ENCODE results near the gene ZNF766. TPM values are rescaled to one million over a fixed set of nuclear protein-coding genes. Genes with fewer than 3 reads are reported as not detected.

Gene ZNF766
- total and polyA plus RNA-seq, 12 donors, result 2.3 to 21.4 (median 13.1) TPM

DNA sequence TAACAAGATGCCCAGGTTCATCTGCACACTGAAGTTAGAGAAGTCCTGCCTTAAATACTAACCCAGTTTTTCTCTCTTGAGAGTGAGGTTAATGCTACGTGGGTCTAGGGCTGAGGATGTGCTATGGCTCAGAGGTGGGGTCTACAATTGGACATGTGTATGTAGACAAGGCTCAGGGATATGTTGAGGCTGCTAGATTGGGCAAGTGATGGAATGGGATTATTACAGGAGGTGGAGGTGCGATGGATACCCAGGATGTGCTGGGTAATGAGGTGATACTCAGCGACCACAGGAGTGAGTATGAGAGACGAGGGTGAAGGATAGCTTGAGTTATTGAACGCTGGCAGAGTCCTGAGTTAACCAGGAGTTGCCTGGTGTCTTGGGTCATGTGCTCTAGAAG lies 41.4 kb upstream of the ZNF766 start:
- peaks cover 0 to 54% of the 10 kb centered on the region in 2 donors for H3K36me3 ChIP-seq (replicated peaks in 1 of 2)
- DNase-seq, result no peak
- H3K4me3 ChIP-seq, result no peak overlapping the region
- H3K9me3 ChIP-seq (replicated peaks in 1 of 3), result no peaks in the 10 kb centered on the region
- intact Hi-C loops (cut with DNase I), result loop anchor here in 1 of 2 donors (5.0 kb wide), 1 partner anchor 91 kb away; the partner anchor contains the start of gene ZNF616
- peaks cover 5 to 19% of the 10 kb centered on the region in 2 donors for H3K4me1 ChIP-seq (replicated peaks in 1 of 2)
- H3K27me3 ChIP-seq, result no peaks in the 10 kb centered on the region
- TF ChIP-seq, protein P1, sequence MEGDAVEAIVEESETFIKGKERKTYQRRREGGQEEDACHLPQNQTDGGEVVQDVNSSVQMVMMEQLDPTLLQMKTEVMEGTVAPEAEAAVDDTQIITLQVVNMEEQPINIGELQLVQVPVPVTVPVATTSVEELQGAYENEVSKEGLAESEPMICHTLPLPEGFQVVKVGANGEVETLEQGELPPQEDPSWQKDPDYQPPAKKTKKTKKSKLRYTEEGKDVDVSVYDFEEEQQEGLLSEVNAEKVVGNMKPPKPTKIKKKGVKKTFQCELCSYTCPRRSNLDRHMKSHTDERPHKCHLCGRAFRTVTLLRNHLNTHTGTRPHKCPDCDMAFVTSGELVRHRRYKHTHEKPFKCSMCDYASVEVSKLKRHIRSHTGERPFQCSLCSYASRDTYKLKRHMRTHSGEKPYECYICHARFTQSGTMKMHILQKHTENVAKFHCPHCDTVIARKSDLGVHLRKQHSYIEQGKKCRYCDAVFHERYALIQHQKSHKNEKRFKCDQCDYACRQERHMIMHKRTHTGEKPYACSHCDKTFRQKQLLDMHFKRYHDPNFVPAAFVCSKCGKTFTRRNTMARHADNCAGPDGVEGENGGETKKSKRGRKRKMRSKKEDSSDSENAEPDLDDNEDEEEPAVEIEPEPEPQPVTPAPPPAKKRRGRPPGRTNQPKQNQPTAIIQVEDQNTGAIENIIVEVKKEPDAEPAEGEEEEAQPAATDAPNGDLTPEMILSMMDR (IDR thresholded peaks at IDR 0.05), result no peak
- no peak for TF ChIP-seq POLR2A (IDR thresholded peaks at IDR 0.05)
- WGBS, 4 donors, result 88 to 94% (median 90%) methylated on average over 5 of the region's 5 CpGs
- peak overlapping the region in 2 of 5 donors; percentile 26 to 34 for H3K27ac ChIP-seq

DNA sequence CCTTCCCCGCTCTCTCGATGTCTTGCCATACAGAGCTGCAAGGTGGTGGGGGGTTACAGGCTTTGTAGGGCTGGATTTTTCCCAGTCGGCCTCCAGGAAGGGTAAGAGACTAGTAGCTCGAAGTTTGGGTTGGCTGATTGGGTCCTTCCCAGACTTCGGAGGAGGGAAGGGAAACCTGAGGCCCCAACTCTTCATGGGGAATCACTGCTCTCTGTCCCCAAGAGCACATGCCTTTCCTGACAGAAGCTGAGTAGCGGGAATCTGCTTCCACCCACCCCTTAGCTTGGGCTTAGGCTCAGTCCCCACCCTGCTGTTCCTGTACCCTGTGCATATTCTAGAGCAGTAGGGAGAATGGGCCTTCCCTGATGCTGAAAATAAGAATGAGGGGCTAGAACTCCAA lies 39.9 kb upstream of the ZNF766 start:
- Histone ChIP-seq H3K4me3 (no peak overlapping the region), H3K9me3 (replicated peaks in 1 of 3) (no peaks in the 10 kb centered on the region), H3K27me3 (no peaks in the 10 kb centered on the region), H3K27ac (peak overlapping the region in 2 of 5 donors; percentile 54 to 82), H3K4me1 (replicated peaks in 1 of 2) (peaks cover 5 to 19% of the 10 kb centered on the region in 2 donors), H3K36me3 (replicated peaks in 1 of 2) (peaks cover 0 to 38% of the 10 kb centered on the region in 2 donors)
- intact Hi-C loops (cut with DNase I), result loop anchor here in 1 of 2 donors (5.0 kb wide), 1 partner anchor 92 kb away; the partner anchor contains the start of gene ZNF616
- WGBS, 4 donors, result 84 to 90% (median 89%) methylated on average over 6 of the region's 6 CpGs
- no peak for DNase-seq
- TF ChIP-seq, protein P1 (IDR thresholded peaks at IDR 0.05), result no peak
- no peak for TF ChIP-seq POLR2A (IDR thresholded peaks at IDR 0.05)

DNA sequence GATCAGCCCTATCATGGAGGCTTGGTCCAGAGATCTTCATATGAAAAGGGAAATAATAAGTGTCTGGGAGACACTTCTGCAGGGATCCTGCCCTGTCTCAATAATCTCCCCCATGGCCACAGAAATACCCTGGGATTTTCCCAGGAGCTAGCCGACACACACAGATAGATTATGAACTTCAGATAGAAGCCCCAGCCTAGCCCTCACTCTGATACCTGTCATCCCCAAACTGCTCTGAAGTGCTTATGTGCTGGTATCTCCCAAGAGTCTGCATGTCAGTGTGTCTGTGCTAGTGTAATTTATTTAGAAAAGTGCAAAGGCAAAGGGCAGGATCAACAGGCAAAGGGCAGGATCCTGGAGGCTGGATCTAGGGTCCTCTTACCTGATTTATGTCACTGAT lies 38.7 kb upstream of the ZNF766 start:
- Histone ChIP-seq H3K36me3 (replicated peaks in 1 of 2) (peaks cover 0 to 31% of the 10 kb centered on the region in 2 donors), H3K4me1 (replicated peaks in 1 of 2) (peaks cover 5 to 19% of the 10 kb centered on the region in 2 donors), H3K4me3 (no peak overlapping the region), H3K9me3 (replicated peaks in 1 of 3) (no peaks in the 10 kb centered on the region), H3K27me3 (no peaks in the 10 kb centered on the region), H3K27ac (peak overlapping the region; percentile 53 to 90 (median 68))
- intact Hi-C loops (cut with DNase I), result no loop called here
- DNase-seq, result no peak
- TF ChIP-seq, protein P1 (IDR thresholded peaks at IDR 0.05), result no peak
- TF ChIP-seq POLR2A (IDR thresholded peaks at IDR 0.05), result no peak
- 10 to 47% (median 38%) methylated on average over 1 of the region's 1 CpG for WGBS, 4 donors

DNA sequence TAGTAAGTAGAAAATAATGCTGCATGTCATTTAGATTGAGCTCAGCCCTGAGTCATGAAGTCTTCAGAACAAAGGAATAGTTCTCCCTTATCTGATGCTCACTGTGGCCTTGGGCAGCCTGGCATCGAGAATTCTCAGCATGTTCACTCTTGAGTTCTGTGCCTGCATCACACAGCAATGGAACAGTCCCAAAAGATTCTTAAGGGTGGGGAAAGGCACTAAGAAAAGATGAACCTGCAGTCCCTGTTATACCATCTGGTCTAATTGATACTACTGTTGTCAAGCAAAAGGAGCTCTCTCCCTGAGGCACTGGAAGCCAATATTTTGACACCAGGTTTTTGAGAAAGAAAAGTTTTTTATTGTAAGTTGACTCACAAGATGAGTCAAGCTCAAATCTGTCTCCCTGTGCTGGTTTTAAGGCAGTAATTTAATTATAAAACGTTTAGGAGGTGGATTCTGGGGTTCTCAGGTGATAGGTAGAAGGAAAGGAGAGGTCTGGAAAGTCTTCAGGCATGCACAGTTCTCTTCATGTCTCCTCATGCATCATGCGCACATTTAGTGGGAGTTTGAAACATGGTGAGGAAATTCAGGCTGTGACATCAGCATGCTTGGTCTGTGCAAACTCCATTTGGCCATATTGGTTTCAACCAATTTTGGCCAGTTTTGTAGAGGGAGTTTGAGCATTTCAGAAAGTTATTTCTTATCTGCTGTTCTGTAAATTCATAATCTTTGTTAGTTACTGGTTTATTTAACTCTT lies 38.1 kb upstream of the ZNF766 start:
- intact Hi-C loops (cut with DNase I), result no loop called here
- no peaks in the 10 kb centered on the region for H3K9me3 ChIP-seq (replicated peaks in 1 of 3)
- WGBS, 4 donors, result 39 to 53% (median 47%) methylated on average over 3 of the region's 3 CpGs
- H3K4me3 ChIP-seq, result no peak overlapping the region
- H3K27me3 ChIP-seq, result no peaks in the 10 kb centered on the region
- peak; percentile 64 to 89 (median 80) for DNase-seq
- peaks cover 0 to 24% of the 10 kb centered on the region in 2 donors for H3K36me3 ChIP-seq (replicated peaks in 1 of 2)
- peaks cover 5 to 19% of the 10 kb centered on the region in 2 donors for H3K4me1 ChIP-seq (replicated peaks in 1 of 2)
- H3K27ac ChIP-seq, result peak overlapping the region; percentile 53 to 90 (median 68)
- TF ChIP-seq POLR2A (IDR thresholded peaks at IDR 0.05), result no peak
- TF ChIP-seq, protein P1 (IDR thresholded peaks at IDR 0.05), result no peak

Data from adrenal gland (tissue), 12 donors.